Bladder microvascular endothelial cell (primary cell): ENCODE data around the gene PTCD3. TPM values are rescaled to one million over a fixed set of nuclear protein-coding genes. Genes with fewer than 3 reads are reported as not detected.

Source experiments
- total RNA-seq: library from RNA; depleted of rRNA; stranded (reverse); fragments of >200 nt; gene quantifications from 2 replicates; pipeline ENCODE4 v1.2.3, GENCODE V29; 2014

The PTCD3 gene
- 46.0 and 105 TPM in 2 replicates for total RNA-seq

DNA sequence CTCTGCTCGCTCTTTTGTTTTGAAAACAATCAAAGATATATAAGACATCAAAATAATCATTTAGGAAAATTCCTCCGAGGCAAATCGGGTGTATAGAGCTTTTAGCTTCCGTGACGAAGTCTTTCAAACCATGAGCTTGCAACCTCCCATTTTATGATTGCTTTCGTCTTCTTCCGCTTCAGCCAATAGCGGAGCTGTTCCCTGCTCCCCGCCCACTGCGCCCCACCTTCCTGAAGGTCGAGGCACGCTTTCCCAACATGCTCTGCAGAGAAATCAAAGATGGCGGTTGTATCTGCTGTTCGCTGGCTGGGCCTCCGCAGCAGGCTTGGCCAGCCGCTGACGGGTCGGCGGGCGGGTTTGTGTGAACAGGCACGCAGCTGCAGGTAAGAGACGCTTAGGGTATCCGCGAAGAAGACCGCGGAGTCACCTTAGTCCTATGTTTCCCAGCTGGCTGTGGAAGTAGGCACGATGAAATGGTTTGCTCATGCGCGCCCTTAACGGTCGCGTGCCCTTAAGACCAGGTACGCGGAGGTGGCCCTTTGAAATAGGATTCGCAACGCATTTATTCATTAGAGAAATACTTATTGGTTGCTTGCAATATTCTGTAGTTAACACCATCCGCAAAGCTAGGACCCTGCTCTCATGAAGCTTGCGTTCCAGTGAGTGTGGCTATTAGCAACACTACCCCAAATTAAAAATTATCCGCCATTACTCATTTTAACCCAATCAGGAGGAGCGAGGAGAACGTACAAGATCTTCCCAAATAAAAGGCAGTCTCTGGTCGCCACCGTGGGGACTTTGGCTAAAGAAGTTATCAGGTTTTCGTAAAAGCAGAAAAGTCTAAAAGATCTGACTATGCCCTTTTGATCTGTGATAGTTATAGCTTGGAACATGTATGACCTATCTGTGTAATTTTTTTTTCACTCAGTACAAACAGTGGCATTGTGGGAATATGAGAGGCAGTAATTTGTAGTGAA is at the start of gene PTCD3:
Gene PTCD3, plus strand, starts transcription at position 267 of the 977 bp plus-strand sequence. Its CDS starts 13 bp downstream, at position 280.

DNA sequence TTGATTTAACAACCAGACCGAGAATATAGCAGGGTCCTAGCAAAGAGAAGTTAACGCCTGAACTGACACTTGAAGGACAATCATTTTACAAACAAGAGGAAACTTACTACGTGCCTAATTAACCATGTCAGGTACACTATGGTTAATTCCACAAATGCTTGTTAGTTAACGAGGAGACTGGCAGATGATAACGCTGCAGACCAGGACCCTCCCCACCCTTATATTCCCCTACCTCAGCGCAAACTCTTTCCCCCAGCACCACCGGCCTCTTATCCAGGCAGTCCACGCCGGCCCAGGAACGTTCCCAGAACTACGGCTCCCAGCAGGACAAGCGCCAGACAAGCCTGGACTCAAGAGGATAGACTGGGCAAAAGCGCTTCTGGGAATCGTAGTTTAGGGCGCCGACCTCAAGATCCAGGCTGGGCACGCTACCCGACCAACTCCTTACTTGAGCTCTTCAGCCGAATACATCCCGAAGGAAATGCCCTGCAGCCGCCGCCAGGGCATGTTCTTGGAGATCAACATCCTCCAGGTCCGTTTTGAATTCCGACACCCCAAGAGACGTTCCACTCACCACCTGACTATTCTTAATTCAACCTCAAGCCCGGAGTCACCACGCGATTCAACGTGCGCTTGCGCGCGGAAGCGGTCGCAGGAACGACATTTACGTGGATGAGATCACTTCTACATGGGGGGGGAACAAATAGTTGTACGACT is 625 bp upstream of the PTCD3 start, which contains the start of gene POLR1A:
Gene POLR1A, minus strand, starts transcription at position 635 of the 717 bp plus-strand sequence. Its CDS starts 110 bp downstream, at position 525.

Other genes starting within 250 kb of the PTCD3 start
- 4.4 and 9.2 TPM in 2 replicates for gene ST3GAL5, start 217.2 kb upstream of the PTCD3 start, total RNA-seq
- gene POLR1A, start 349 bp upstream of the PTCD3 start, total RNA-seq = 6.6 and 30.4 TPM in 2 replicates
- 41.0 and 57.5 TPM in 2 replicates for gene IMMT, start 89.2 kb downstream of the PTCD3 start, total RNA-seq
- 22.7 and 32.5 TPM in 2 replicates for gene MRPL35, start 93.2 kb downstream of the PTCD3 start, total RNA-seq
- gene REEP1, start 231.4 kb downstream of the PTCD3 start, total RNA-seq = 0.16 and 6.8 TPM in 2 replicates